GM18951 (cell line): ENCODE data around the gene NBL1.
"Not testable (repeated sequence)": the region's sequence is repeated elsewhere in the genome, so short reads cannot be mapped to it uniquely, and the experiment has no call there.

ENCODE experiments used
- POLR2A ChIP-seq: IDR thresholded peaks from 4 replicates; pipeline ENCODE4 v1.6.1; 2011; ENCODE audit warnings: mild to moderate bottlenecking; ENCODE audit not compliant: insufficient read length, insufficient read depth; ENCODE audit errors: extremely low read depth
- in situ Hi-C: fragments of 300-500 bp; cut with MboI; formaldehyde crosslinking; loops from one replicate; pipeline ENCODE4 v1.12.0; 2022; ENCODE audit warnings: low sequenced_read_pairs, mixed read lengths, inconsistent platforms; ENCODE audit not compliant: unreplicated experiment

The NBL1 gene

DNA sequence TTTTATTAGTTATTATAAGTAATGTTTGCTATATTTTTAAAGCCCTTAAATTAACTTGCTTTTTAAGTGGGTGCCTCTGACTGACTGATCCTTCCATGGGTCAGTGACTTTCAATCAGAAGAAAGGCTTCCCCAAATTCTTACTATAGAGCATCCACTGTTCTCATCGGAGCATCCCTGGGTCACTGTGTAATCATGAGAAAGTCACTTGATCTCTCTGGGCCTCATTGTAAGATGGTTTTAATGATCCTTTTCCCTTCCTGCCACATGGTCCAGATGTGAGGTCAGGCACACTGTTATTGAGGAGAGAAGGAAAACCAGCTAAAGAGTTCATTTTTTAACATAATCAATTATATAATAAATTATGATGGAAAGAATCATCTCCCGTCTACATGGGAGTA, 11.0 kb upstream of the NBL1 start:
- in situ Hi-C loops: no loop called here

DNA sequence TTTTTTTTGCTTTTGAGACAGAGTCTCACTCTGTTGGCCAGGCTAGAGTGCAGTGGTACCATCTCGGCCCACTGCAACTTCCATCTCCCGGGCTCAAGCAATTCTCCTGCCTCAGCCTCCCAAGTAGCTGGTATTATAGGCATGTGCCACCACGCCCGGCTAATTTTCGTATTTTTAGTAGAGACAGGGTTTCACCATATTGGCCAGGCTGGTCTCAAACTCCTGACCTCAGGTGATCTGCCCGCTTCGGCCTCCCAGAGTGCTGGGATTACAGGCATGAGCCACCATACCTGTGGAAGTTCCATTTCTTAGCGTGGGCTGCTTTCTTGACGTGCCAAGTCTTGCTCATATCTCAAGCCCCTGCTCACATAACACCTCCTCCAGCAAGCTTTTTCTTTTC, 9.0 kb upstream of the NBL1 start:
- in situ Hi-C loops: not testable (repeated sequence)

More for the DNA sequence above, 11.0 kb upstream of the NBL1 start:
- TF ChIP-seq POLR2A: no peak

DNA sequence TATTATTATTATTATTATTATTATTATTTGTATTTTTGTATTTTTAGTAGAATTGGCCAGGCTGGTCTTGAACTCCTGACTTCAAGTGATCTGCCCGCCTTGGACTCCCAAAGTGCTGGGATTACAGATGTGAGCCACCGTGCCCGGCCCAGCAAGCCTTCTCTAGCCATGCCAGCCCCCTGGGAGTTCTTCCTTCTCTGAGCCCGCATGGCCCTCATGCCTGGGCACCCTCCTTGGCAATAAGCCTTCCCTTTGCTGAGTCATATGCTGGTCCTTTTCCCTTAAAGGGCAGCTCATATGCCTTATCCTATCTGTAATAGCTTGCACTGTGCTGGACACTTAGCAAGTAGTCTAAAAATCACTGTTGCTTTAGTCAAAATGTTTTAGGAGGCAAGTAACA, 8.5 kb upstream of the NBL1 start:
- no peak for TF ChIP-seq POLR2A
- in situ Hi-C loops: no loop called here

DNA sequence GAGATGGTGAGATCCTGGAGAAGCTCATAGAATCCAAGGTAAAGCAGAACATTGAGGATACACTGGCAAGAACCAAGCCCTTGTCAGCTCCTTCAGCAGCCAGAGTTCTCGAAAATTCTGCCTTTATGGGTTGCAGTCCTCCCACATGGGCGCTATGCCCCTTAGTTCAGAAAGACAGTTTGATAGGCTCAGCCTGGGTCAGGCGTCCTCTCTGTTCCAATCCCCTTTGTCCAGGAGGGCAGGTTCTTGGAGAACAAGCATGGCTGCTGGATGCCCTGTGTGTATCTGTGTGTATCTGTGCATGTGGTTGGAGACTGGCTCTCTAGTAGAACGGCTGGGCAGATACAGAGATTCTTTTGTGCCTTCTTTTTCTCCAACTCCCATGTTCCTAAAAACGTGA, 8.0 kb upstream of the NBL1 start:
- no peak for TF ChIP-seq POLR2A
- in situ Hi-C loops: no loop called here

DNA sequence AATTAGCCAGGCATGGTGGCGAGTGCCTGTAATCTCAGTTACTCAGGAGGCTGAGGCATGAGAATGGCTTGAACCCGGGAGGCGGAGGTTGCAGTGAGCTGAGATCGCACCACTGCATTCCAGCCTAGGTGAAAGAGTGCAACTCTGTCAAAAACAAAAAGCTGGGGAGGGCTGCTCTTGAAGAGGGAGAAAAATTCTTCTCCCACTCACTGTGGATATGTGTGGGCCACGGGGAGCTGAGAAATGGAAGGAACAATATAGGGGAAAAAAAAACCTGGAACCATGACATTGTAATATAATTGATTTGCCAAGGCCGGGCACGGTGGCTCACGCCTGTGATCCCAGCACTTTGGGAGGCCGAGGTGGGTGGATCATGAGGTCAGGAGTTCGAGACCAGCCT, 7.4 kb upstream of the NBL1 start:
- in situ Hi-C loops: not testable (repeated sequence)

DNA sequence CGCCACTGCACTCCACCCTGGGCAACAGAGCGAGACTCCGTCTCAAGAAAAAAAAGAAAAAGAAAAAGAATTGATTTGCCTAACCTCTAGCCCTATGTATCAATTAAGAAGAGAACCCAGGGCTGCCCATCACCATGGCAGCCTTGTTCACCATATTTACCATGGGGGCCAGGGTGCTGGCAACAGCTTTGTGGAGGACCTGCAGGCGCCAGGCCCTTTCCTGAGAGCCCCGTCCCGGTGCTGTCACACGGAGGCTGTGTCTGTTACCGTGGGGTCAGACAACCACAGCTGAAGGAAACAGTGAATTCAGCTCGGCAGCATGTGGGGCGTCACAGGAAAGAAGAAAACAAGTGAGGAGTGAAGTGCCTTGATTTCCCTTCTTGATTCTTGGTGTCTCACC, 6.5 kb upstream of the NBL1 start:
- in situ Hi-C loops: no loop called here
- TF ChIP-seq POLR2A: no peak

DNA sequence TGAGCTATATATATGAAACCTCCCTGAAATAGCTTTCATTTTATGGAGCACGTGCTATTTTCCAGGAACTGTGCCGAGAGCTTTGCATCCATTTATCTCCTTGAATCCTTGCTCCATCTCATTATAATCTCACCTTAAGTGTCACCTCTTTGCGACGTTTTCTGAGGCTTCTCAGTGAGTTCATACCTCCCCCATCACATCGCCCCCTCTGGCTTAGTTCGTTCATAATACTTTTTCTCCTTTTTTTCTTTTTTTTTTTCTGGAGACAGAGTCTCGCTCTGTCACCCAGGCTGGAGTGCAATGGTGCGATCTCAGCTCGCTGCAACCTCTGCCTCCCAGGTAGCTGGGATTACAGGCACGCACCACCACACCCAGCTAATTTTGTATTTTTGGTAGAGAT, 4.9 kb upstream of the NBL1 start:
- in situ Hi-C loops: not testable (repeated sequence)

DNA sequence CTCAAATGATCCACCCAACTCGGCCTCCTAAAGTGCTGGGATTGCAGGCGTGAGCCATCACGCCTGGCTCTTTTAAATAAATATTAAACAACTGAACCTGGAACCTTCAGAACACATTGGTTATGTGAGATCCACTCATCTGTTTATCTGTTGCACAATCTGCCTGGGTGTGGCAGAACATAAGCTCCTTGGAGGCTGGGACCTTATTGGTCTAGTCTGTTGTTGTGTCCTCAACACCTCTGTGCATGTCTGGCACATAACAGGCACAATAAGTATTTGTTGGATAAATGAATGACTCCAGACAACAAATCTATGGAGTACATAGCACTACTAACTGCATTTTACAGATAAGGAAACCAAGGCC, 4.1 kb upstream of the NBL1 start:
- no peak for TF ChIP-seq POLR2A
- in situ Hi-C loops: no loop called here

DNA sequence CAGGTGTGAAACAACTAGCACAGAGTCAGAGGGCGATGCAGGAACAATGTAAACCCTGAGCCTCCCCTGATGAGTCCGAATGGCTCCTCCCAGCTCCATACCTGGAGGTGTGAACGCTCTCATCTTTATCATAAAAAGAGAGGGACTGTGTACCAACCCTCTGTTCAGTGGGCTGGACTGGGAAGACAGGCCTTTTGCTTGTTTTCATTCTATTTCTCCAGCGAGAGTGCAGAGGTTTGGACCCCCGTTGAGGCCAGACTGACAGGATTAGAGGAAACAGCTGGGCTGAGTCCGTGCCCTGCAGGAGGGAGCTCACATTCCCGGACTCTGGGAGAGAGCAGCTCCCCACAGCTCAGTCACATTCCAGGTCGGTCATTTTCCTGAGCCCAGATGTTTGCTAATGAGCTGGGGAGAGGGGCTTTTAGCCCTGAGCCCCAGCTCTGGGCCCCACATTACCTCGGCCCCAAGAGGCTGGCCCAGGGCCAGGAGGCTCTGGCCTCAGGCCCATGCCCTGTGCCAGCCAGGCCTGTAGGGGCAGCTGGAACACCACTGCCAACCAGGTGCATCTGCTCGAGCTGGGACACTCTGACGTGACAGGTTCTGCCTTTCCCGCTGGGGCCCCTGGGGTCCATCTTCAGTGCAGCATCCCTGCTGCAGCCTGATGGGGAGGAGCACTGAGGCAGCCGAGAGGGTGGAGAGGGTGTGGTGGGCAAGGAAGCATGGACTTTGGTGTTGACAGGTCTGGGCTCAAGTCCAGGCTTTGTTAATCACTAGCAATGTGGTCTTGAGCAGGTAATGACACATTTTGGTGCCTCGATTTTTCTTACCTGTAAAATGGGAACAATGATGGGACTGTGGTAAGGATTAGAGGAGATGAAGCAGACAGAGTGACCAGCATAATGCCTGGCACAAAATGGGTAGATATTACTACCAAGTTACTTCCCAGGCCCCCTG, 3.5 kb upstream of the NBL1 start:
- TF ChIP-seq POLR2A: no peak
- in situ Hi-C loops: no loop called here

DNA sequence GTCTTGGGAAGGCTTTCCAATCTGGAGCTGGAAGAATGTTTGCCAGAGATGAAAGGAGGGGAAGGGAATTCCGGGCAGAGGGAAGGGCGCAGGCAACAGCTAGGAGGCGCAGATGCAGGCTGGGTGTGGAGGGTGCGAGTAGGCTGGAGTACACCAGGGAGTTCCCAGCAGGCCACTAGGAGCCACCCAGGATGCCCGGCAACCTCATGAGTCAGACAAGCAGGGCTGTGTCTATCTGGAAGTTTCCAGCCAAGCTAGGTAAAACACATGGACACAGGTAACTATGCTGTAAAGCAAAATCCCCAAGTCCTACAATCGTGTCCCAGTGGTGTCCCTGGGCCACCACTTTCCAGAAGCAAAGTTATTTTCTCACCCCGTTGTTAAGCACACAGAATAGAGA, 990 bp upstream of the NBL1 start:
- no peak for TF ChIP-seq POLR2A
- in situ Hi-C loops: no loop called here

DNA sequence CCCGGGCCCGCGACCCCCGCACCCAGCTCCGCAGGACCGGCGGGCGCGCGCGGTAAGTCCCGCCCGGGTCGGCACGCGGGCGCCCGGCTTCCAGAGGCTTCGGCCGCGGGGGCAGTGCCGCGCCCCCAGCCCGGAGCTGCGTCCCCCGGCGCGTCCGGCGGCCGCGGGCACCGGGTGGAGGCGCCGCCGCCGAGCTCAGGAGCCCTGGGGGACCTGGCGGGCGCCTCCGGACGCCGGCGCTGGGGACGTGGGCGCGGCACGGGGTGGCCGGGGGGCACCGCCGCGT, 227 bp downstream of the NBL1 start:
- in situ Hi-C loops: no loop called here
- no peak for TF ChIP-seq POLR2A

DNA sequence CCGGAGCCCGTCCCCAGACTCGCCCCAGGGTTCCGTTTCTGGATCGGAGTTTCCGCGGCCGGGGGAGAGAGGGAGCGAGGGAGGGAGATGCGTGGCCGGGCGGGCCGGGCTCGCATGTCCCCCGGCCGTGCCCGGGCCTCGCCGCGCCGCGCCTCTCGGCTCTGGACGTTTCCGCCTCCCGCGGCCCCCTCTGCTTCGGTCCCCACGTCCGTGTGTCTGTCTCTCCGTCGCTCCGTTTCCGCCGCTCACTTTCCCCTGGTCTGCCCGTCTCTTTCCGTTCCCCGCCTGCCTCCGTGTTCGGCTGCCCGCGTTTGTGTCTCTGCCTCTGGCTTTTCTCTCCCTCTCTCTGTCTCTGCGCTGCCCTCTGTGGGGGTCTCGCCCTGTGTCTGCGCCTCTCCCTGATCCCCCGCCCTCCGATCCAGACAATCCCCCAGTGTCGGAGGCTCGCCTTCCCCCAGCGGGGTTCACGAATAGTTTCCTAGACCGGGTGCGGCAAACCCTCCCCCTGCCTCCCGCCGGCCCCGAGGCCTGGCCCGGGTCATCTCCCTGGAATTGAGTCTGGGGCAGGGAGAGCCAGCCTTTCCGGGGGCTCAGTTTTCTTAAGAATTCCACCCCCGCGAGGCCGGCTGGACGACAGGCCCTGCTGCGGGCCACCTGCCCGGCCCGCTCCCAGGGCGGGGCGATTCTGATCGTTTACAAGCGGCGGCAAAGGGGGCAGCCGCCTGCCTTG, 735 bp downstream of the NBL1 start:
- in situ Hi-C loops: no loop called here
- TF ChIP-seq POLR2A: no peak

DNA sequence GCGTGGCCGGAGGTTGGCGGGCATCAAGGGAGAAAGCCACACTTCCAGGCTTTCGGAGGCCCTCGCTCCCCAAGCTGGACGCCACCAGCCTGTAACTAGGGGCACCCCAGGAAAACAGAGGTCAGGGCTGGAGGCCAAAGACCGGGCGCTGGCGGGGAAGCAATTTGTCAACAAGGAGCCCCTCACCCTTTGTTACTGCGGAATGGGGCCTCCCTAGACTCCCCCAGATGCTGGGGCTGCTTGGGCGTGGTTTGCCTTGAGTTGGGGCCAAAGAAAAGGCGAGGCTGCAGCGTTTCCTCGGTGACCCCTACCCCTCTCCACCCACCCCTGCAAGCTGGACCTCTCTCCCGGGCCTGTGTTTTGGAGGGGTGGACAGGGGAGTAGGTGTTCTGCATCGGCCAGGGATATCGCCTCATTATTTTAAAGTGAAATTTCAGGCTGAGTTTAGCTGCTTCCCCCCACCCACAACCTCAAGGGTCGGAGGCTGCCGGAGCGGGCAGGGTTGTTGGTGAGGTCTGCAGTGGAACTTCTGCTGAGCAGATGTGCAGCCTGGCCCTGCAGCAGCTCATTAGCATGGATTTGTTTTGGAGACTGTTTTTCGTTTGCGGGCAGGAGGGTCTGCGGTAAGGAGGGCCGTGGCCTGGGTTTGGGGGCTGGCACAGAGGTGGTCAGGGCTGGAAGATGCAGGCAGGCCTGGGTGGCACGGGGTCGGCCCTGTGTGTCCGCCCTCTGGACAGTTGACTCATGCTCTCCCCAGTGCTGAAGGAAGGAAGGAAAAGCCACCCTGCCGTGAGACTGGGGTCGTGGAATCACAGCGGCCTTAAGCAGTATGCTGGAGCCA, 1.5 kb downstream of the NBL1 start:
- in situ Hi-C loops: no loop called here
- TF ChIP-seq POLR2A: no peak

DNA sequence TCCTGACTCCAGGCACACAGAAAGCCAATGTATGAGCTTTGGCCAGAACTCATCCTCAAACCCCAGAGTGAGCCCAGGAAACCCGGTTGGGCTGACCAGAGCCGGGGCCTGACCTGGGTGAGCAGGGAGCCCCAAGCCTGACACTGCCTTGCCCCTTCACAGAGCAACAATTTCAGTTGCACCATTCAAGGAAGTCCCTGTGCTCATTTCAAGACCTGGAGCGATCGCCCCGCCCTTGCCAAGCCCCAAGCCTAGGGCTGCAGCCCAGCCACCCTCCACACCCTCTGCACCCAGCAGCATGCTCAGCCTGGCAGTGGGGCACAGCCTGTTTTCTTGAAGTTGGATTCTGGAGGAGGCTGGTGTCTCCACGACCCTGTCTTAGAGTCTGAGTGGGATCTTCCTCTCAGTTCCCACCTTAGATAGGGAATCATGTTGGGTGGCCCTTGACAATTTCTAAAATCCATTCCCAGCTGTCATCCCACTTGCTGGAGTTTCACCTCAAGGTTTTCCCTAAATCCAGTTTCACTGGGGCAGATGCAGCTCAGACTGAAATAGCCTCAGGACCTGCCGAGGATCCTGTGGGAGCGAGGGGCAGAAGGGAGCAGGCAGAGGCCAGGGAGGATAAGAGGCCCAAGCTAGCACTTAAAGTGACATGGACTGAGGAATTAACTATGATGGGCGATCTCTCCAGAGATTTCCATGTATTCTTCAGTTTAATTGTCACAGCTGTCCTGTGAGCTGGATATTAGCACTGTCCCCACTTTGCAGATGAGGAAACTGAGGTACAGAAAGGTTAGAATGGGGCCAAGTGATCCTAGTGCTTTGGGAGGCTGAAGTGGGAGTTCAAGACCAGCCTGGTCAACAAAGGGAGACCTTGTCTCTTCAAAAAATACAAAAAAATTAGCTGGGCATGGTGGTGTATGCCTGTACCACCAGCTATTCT, 2.5 kb downstream of the NBL1 start:
- TF ChIP-seq POLR2A: no peak
- in situ Hi-C loops: no loop called here
